HG03159 (cell line): Measurements from ENCODE around the gene CLMP.
"Not testable (repeated sequence)": the region's sequence is repeated elsewhere in the genome, so short reads cannot be mapped to it uniquely, and the experiment has no call there.

Experiments
- ATAC-seq: cut with Tn5 transposase; IDR thresholded peaks from one replicate; pipeline ENCODE4 v1.9.1; 2021; ENCODE audit warnings: mild to moderate bottlenecking, moderate library complexity; ENCODE audit not compliant: unreplicated experiment

Gene CLMP

GRCh38 chr11:123060277-123061000 is 134.6 kb downstream of the CLMP start:
- no peak for ATAC-seq

DNA sequence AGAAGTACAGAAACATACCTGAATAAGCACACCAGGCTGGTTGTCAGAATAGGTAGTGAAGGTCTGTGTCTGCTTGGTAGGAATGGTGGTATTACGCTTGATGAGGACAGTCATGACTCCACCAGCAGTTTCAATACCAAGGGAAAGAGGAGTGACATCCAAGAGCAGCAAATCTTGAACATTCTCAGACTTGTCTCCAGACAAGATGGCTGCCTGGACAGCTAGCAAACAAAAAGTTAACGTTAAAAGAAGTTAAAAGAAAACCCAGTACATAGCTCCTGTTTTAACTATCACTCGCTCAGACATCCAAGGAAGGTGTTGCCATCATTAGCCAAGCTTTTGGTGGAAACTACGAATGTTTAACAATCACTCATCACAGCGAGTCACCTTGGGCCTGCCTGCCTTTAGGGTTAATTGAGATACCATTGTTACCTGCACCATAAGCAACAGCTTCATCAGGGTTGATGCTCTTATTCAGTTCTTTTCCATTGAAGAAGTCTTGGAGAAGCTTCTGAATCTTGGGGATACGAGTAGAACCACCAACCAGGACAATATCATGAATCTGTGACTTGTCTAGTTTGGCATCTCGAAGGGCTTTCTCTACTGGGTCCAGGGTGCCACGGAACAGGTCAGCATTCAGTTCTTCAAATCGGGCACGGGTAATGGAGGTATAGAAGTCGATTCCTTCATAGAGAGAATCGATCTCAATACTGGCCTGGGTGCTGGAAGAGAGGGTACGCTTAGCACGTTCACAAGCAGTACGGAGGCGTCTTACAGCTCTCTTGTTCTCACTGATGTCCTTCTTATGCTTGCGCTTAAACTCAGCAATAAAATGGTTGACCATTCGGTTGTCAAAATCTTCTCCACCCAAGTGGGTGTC is 135.8 kb downstream of the CLMP start:
- not testable (repeated sequence) for ATAC-seq

GRCh38 chr11:123057661-123058305 is 137.3 kb downstream of the CLMP start:
- ATAC-seq: no peak

DNA sequence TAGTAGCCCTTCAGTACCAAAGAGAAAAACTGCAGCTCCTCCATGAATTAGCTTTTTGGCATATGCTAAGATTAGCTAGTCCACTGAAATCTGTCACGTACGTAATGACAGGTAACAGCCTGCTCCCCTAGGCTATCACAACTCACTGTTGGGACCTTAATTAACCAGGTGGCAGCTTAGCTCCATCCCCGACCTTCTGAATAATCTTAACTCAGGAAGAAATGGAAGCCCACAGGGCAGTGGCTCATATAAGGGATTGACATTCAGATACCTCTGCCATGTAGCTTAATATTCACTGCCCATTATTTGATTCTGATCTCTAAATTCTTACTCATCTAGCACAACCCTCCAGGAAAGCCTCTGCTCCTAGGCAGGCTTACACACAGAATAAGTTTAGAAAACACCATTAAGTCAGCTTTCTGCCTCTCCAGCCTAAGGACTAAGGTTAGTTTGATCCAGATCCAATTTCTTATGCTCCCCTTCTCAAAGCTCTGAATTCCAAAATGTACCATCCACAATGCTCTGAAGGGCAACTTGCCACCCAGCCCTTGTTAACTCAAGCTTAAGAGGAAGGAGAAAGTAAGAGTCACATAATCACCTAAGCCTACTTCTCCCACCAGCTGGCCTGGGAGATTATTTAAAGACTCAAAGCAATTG is 138.1 kb downstream of the CLMP start:
- ATAC-seq: no peak

GRCh38 chr11:123055191-123055901 is 139.7 kb downstream of the CLMP start:
- ATAC-seq: no peak

- ATAC-seq: peak; percentile 77
These were observed 140.6 kb downstream of the CLMP start for GRCh38 chr11:123054301-123055065.

DNA sequence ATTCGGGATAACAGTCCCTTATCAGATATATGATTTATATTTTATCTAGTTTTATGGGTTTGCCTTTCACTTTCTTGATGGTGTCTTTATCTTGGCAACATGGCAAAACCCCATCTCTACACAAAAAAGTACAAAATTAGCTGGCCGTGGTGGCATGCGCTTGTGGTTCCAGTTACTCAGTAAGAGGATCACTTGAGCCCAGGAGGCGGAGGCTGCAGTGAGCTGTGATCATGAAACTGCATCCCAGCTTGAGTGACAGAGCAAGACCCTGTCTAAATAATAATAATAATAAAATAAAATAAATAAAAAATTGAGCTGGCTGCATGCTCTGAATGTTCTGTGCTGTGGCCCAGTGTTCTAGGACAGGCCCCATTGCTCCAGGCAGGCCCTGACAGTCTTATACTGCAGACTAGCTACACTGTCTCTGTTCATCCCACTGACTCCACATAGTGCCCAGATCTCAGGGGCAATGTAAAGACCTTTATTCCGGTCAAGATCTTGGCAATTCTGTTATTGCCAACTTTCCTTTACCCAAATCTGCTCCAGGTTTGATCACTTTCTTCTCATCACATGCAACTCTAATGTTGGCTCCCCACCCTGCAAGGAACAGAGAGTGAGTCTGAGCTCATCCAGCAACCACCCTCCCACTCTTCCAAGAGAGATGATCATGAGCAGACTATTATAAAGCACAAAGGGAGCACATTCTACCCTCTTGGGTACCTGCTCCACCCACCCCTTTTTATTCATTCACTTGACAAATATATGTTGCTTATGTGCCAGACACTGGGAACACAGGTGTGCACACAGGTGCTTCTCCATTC is 141.9 kb downstream of the CLMP start:
- ATAC-seq: no peak

- ATAC-seq: no peak
These were observed 143.4 kb downstream of the CLMP start for GRCh38 chr11:123051634-123052033.

DNA sequence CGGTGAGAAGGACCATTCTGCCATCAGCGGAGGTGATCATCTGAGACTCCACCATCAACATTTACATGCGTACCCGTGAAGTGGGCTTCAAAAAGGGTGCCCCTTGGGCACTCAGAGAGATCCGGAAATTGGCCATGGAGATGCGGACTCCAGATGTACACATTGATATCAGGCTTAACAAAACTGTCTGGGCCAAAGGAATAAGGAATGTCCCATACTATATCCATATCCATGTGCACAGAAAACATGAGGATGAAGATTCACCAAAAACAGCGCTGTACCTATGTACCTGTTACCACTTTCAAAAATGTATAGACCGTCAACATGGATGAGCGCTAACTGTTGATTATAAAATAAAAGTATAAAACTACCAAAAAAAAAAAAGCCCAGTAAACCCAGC is 143.9 kb downstream of the CLMP start:
- ATAC-seq: no peak

DNA sequence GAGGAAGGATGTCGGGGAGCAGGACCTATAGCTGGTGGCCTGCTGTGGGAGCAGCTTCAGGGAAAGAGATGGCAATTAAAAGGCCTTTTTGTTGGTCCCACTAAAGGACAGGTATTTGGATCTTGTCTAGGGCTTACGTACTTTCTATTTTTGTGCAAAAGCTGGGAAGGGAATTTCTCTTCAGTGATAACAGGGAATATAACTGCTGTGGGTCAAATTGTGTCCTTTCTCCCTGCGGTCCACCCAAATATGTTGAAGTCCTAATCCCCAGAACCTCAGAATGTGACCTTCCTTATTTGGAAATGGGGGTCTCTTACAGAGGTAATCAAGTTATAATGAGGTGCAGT is 147.1 kb downstream of the CLMP start:
- no peak for ATAC-seq

GRCh38 chr11:123047266-123047946 is 147.6 kb downstream of the CLMP start:
- no peak for ATAC-seq

DNA sequence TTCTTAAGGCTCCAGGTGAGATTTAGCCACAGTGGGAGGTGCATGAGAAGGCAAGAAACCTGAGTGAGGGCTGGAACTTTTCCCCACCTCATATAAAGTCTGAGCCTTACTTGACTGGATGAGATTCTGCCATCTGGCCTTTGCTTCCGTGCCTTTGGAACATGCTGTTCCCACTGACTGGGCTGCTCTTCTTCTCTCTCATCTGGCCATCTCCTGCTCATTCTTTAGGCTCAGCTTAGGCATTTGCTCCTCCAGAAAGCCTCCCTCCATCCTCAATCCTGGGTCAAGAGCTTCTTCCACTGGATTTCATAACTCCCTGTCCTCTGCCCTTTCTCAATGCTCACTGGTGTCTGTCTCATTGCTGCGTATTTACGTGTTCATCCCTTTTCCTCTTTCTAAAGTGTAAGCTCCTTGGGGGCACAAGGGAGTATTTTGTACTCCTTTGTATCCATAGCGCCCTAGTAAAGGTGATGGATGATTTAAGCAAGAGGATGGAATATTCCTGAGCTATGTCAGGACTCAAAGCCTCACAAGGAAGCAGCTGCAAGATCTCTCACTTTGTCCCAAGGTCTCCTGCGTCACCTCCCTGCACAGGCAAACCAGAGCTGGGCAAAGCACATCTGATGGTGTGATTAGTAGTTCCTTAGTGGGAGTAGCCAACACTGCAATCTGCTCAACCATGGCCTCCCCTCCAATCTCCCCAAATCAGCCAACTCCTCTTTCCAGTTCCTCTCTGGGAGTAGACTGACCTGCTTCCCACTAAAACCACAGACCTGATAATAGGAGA is 148.4 kb downstream of the CLMP start:
- ATAC-seq: no peak

- no peak for ATAC-seq
These were observed 149.9 kb downstream of the CLMP start for GRCh38 chr11:123045101-123045500.

DNA sequence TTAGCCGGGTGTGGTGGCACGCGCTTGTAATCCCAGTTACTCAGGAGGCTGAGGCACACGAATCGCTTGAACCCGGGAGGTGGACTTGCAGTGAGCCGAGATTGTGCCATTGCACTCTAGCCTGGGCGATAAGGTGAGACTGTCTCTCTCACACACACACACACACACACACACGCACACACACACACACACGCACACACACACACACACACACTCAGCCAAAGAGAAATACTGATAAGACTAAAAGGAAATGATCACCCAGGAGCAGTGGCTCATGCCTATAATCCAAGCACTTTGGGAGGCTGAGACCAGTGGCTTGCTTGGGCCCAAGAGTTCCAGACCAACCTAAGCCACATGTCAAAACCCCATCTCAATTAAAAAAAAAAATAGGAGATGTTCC is 153.9 kb downstream of the CLMP start:
- no peak for ATAC-seq

DNA sequence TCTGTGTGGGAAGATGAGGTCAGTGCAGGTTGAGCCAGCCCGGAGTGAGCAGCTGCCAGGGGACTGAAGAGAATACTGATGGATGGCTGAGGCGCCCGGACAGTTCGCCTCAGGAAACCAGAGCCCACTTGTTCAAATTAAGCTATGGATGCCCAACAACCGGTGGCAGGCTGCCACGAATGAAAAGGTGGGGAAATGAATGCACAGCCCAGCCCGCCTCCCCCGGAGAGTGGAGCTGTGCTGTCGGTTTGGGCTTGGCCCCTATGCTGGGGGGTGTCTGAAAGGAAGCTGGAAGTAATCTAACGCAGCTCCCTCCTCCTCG is 155.0 kb downstream of the CLMP start:
- no peak for ATAC-seq

- no peak for ATAC-seq
These were observed 159.2 kb downstream of the CLMP start for GRCh38 chr11:123035831-123036230.

DNA sequence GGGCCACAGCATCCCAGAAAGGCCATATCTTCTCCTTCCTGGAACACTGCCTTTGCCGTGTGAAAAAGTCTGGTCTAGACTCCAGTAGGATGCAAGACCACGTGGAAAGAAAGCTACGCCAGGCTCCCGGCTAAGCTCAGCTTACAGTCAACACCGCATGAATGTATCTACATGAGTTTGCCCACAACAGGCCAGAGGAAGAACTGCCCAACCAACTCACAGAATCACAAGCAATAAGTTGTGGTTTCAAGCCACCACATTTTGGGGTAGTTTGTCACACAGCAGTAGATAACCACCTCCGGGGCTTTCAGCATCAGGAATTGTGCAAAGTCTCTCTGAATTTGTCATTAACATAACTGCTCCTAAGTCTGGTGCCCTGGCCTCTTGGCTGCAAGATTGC is 160.5 kb downstream of the CLMP start:
- ATAC-seq: no peak

- no peak for ATAC-seq
These were observed 161.2 kb downstream of the CLMP start for GRCh38 chr11:123033895-123034294.
